Esophagus squamous epithelium (tissue), 5 donors: Measurements from ENCODE around the gene SLC18B1. TPM values are rescaled to one million over a fixed set of nuclear protein-coding genes. Genes with fewer than 3 reads are reported as not detected.

Source experiments
- DNase-seq: peaks from one replicate; lab custom pipeline; 2025; lab: John Stamatoyannopoulos, UW
- H3K27ac ChIP-seq, 4 donors: fragments of 200-600 bp; sonication (generic); one replicate each; pipeline ENCODE4 v1.5.1; 2016 to 2019; ENCODE audit warnings: mild to moderate bottlenecking in 1 of 4
- H3K27me3 ChIP-seq, 4 donors: fragments of 200-600 bp; sonication (generic); 1 replicate in 3 of 4; 2 replicates in 1 of 4; pipeline versions ENCODE4 v1.5.1 to v1.6.0; 2017 to 2021; ENCODE audit warnings: antibody characterized with exemption in 1 of 4
- H3K36me3 ChIP-seq, 3 donors: fragments of 200-600 bp; sonication (generic); one replicate each; pipeline ENCODE4 v1.5.1; 2016 to 2019
- H3K4me1 ChIP-seq, 3 donors: fragments of 200-600 bp; sonication (generic); one replicate each; pipeline ENCODE4 v1.5.1; 2017 to 2019
- H3K4me3 ChIP-seq, 4 donors: fragments of 200-600 bp; sonication (generic); 1 replicate in 3 of 4; 2 replicates in 1 of 4; pipeline ENCODE4 v1.5.1; 2016 to 2019; ENCODE audit warnings: mild to moderate bottlenecking in 2 of 4, moderate library complexity in 1 of 4
- H3K9me3 ChIP-seq, 3 donors: fragments of 200-600 bp; sonication (generic); one replicate each; pipeline ENCODE4 v1.5.1; 2016 to 2019
- CTCF ChIP-seq, 6 experiments: fragments of 450-650 bp in 4 of 6; fragments of 200-600 bp in 2 of 6; sonication (generic) in 2 of 6; IDR thresholded peaks; one replicate each; pipeline ENCODE4 v1.5.1; 2016 to 2019; ENCODE audit warnings: antibody characterized with exemption in 6 of 6, mild to moderate bottlenecking in 4 of 6, moderate library complexity in 4 of 6
- POLR2A ChIP-seq, 4 donors: fragments of 450-650 bp; IDR thresholded peaks; one replicate each; pipeline ENCODE4 v1.6.1; 2017; ENCODE audit warnings: antibody characterized with exemption in 4 of 4, mild to moderate bottlenecking in 4 of 4, moderate library complexity in 3 of 4
- WGBS, 2 donors: methylation state at CpG; one replicate each; pipeline ENCODE4 v1.1.5; 2018; 5-methylcytosine and 5-hydroxymethylcytosine counted together
- intact Hi-C: fragments of 100-400 bp; cut with DNase I; formaldehyde crosslinking; loops from one replicate; pipeline ENCODE4 v1.15.0; 2022
- total RNA-seq, 4 donors: library from RNA; depleted of rRNA; stranded (reverse); fragments of >200 nt; gene quantifications; one replicate each; pipeline ENCODE4 v1.1.0, GENCODE V29; 2016
- donor health status: DM: yes; HTN: yes; CAD: no.

The SLC18B1 gene
- total RNA-seq, 4 donors from 2014 or later = 11.2 to 28.7 (median 16.8) TPM

- WGBS, 2 donors = 84 to 88% methylated on average over 2 of the region's 2 CpGs
- H3K36me3 ChIP-seq = no peaks in the 10 kb centered on the region
These were observed 39.7 kb downstream of the SLC18B1 start for GRCh38 chr6:132758689-132759088.

GRCh38 chr6:132752255-132752654 lies 46.2 kb downstream of the SLC18B1 start:
- H3K36me3 ChIP-seq = no peaks in the 10 kb centered on the region
- H3K4me3 ChIP-seq = no peak overlapping the region
- no peak for DNase-seq
- WGBS, 2 donors = 40 to 79% methylated on average over 1 of the region's 1 CpG
- H3K9me3 ChIP-seq = no peaks in the 10 kb centered on the region
- H3K4me1 ChIP-seq = peaks cover 0 to 4% (median 0%) of the 10 kb centered on the region in 3 donors
- no peak overlapping the region for H3K27ac ChIP-seq
- no peaks in the 10 kb centered on the region for H3K27me3 ChIP-seq
- intact Hi-C loops = no loop called here
- TF ChIP-seq POLR2A (IDR thresholded peaks at IDR 0.05) = no peak
- TF ChIP-seq CTCF (IDR thresholded peaks at IDR 0.05) = no peak

More at GRCh38 chr6:132758689-132759088, 39.7 kb downstream of the SLC18B1 start:
- Histone ChIP-seq H3K4me3 (no peak overlapping the region), H3K27me3 (no peaks in the 10 kb centered on the region), H3K4me1 (peaks cover 0 to 2% (median under 1%) of the 10 kb centered on the region in 3 donors), H3K9me3 (no peaks in the 10 kb centered on the region), H3K27ac (no peak overlapping the region)
- no peak for TF ChIP-seq CTCF (IDR thresholded peaks at IDR 0.05)
- TF ChIP-seq POLR2A (IDR thresholded peaks at IDR 0.05) = no peak
- intact Hi-C loops = no loop called here
- no peak for DNase-seq

- TF ChIP-seq CTCF (IDR thresholded peaks at IDR 0.05) = no peak
- no peak for TF ChIP-seq POLR2A (IDR thresholded peaks at IDR 0.05)
- no peak overlapping the region for H3K4me3 ChIP-seq
- H3K4me1 ChIP-seq = peaks cover 0 to 4% (median 0%) of the 10 kb centered on the region in 3 donors
- intact Hi-C loops = no loop called here
- 92 to 100% methylated on average over 1 of the region's 1 CpG for WGBS, 2 donors
- H3K36me3 ChIP-seq = no peaks in the 10 kb centered on the region
- H3K27ac ChIP-seq = no peak overlapping the region
- no peaks in the 10 kb centered on the region for H3K27me3 ChIP-seq
- DNase-seq = no peak
- H3K9me3 ChIP-seq = no peaks in the 10 kb centered on the region
These were observed 46.6 kb downstream of the SLC18B1 start for GRCh38 chr6:132751828-132752227.

GRCh38 chr6:132751306-132751705 lies 47.1 kb downstream of the SLC18B1 start:
- H3K4me3 ChIP-seq = no peak overlapping the region
- H3K9me3 ChIP-seq = no peaks in the 10 kb centered on the region
- WGBS, 2 donors = 78 to 87% methylated on average over 4 of the region's 4 CpGs
- H3K27ac ChIP-seq = no peak overlapping the region
- H3K27me3 ChIP-seq = no peaks in the 10 kb centered on the region
- H3K4me1 ChIP-seq = peaks cover 0 to 4% (median 0%) of the 10 kb centered on the region in 3 donors
- H3K36me3 ChIP-seq = no peaks in the 10 kb centered on the region
- intact Hi-C loops = no loop called here
- no peak for TF ChIP-seq CTCF (IDR thresholded peaks at IDR 0.05)
- TF ChIP-seq POLR2A (IDR thresholded peaks at IDR 0.05) = no peak
- no peak for DNase-seq

- H3K4me3 ChIP-seq = no peak overlapping the region
- H3K36me3 ChIP-seq = no peaks in the 10 kb centered on the region
- TF ChIP-seq POLR2A (IDR thresholded peaks at IDR 0.05) (no peak), CTCF (IDR thresholded peaks at IDR 0.05) (no peak)
- intact Hi-C loops = no loop called here
- no peaks in the 10 kb centered on the region for H3K9me3 ChIP-seq
- H3K27me3 ChIP-seq = no peaks in the 10 kb centered on the region
- peaks cover 0 to 4% (median 0%) of the 10 kb centered on the region in 3 donors for H3K4me1 ChIP-seq
- WGBS, 2 donors = 48% methylated on average over 8 of the region's 8 CpGs
- H3K27ac ChIP-seq = no peak overlapping the region
- no peak for DNase-seq
These were observed 47.8 kb downstream of the SLC18B1 start for GRCh38 chr6:132750455-132751248.
